H9 (cell line): ENCODE data around the gene FAM20A. TPM values are rescaled to one million over a fixed set of nuclear protein-coding genes. Genes with fewer than 3 reads are reported as not detected.
A peak's percentile ranks its signal among the peaks of the same experiment; 100 is the strongest.

Source experiments
- DNase-seq: peaks from one replicate; pipeline ENCODE4 v3.0.0-alpha.2; 2017
- H2AFZ ChIP-seq: one replicate; pipeline ENCODE4 v1.6.1; 2013; ENCODE audit warnings: mild to moderate bottlenecking, low read length, control low read depth, moderate library complexity
- H2AK5ac ChIP-seq: 2 replicates; pipeline ENCODE4 v1.6.1; 2013; ENCODE audit warnings: low read length, control low read depth, mixed read lengths; ENCODE audit not compliant: insufficient read length
- H2BK120ac ChIP-seq: one replicate; pipeline ENCODE4 v1.6.1; 2013; ENCODE audit warnings: low read depth, mild to moderate bottlenecking, low read length, control low read depth, inconsistent platforms; ENCODE audit not compliant: poor library complexity, severe bottlenecking
- H2BK12ac ChIP-seq: 2 replicates; pipeline ENCODE4 v1.6.1; 2013; ENCODE audit warnings: low read length, control low read depth, mixed read lengths, low read depth; ENCODE audit not compliant: insufficient read length
- H2BK15ac ChIP-seq: 2 replicates; pipeline ENCODE4 v1.6.1; 2013; ENCODE audit warnings: low read depth, low read length, control low read depth
- H2BK20ac ChIP-seq: one replicate; pipeline ENCODE4 v1.6.1; 2013; ENCODE audit warnings: low read depth, mild to moderate bottlenecking, low read length, control low read depth, inconsistent platforms; ENCODE audit not compliant: poor library complexity, severe bottlenecking
- H2BK5ac ChIP-seq: 2 replicates; pipeline ENCODE4 v1.6.1; 2013; ENCODE audit warnings: low read length, control low read depth, mixed read lengths; ENCODE audit not compliant: insufficient read length
- H3K14ac ChIP-seq: 2 replicates; pipeline ENCODE4 v1.6.1; 2013; ENCODE audit warnings: low read length, control low read depth; ENCODE audit not compliant: insufficient read depth
- H3K18ac ChIP-seq: 2 replicates; pipeline ENCODE4 v1.6.1; 2013; ENCODE audit warnings: low read depth, mild to moderate bottlenecking, mixed read lengths, low read length, control low read depth; ENCODE audit not compliant: insufficient read length
- H3K23ac ChIP-seq: 2 replicates; pipeline ENCODE4 v1.6.1; 2013; ENCODE audit warnings: low read length, control low read depth, mixed read lengths, low read depth; ENCODE audit not compliant: insufficient read length
- H3K23me2 ChIP-seq: 2 replicates; pipeline ENCODE4 v1.6.1; 2013; ENCODE audit warnings: low read depth, mild to moderate bottlenecking, mixed read lengths, low read length, control low read depth; ENCODE audit not compliant: insufficient read length, poor library complexity, severe bottlenecking
- H3K27ac ChIP-seq: 2 replicates; pipeline ENCODE4 v1.5.1; 2013; ENCODE audit warnings: low read length, control low read depth, mixed read lengths, low read depth; ENCODE audit not compliant: insufficient read length
- H3K27me3 ChIP-seq: 2 replicates; pipeline ENCODE4 v1.6.1; 2013; ENCODE audit warnings: low read length, control low read depth, inconsistent platforms; ENCODE audit not compliant: insufficient read depth
- H3K4ac ChIP-seq: 2 replicates; pipeline ENCODE4 v1.6.1; 2013; ENCODE audit warnings: low read depth, mild to moderate bottlenecking, control low read depth, inconsistent platforms, low read length, moderate library complexity
- H3K4me1 ChIP-seq: 2 replicates; pipeline ENCODE4 v1.6.1; 2013; ENCODE audit warnings: low read length, control low read depth, inconsistent platforms; ENCODE audit not compliant: insufficient read depth
- H3K4me2 ChIP-seq: 2 replicates; pipeline ENCODE4 v1.6.1; 2013; ENCODE audit warnings: low read length, control low read depth, mixed read lengths; ENCODE audit not compliant: insufficient read length, insufficient read depth
- H3K56ac ChIP-seq: 2 replicates; pipeline ENCODE4 v1.6.1; 2013; ENCODE audit warnings: low read depth, mild to moderate bottlenecking, mixed read lengths, low read length, control low read depth; ENCODE audit not compliant: insufficient read length
- H3K79me1 ChIP-seq: 2 replicates; pipeline ENCODE4 v1.6.1; 2013; ENCODE audit warnings: low read depth, mild to moderate bottlenecking, moderate library complexity, low read length, control low read depth, inconsistent platforms; ENCODE audit not compliant: insufficient read depth, poor library complexity, severe bottlenecking
- H3K79me2 ChIP-seq: 2 replicates; pipeline ENCODE4 v1.6.1; 2013; ENCODE audit warnings: low read length, control low read depth, inconsistent platforms; ENCODE audit not compliant: insufficient read depth
- H3K9ac ChIP-seq: 2 replicates; pipeline ENCODE4 v1.6.1; 2013; ENCODE audit warnings: low read length, control low read depth, mixed read lengths; ENCODE audit not compliant: insufficient read length; ENCODE audit errors: extremely low read depth
- H3K9me3 ChIP-seq: one replicate; pipeline ENCODE4 v1.6.1; 2013; ENCODE audit warnings: low read depth, low read length, inconsistent platforms; ENCODE audit not compliant: control insufficient read depth
- H3T11ph ChIP-seq: one replicate; pipeline ENCODE4 v1.6.1; 2013; ENCODE audit warnings: mild to moderate bottlenecking, low read length, control low read depth, inconsistent platforms
- H4K20me1 ChIP-seq: one replicate; pipeline ENCODE4 v1.6.1; 2013; ENCODE audit not compliant: control insufficient read depth, insufficient read length, insufficient read depth
- H4K5ac ChIP-seq: 2 replicates; pipeline ENCODE4 v1.6.1; 2013; ENCODE audit warnings: low read depth, mild to moderate bottlenecking, mixed read lengths, low read length, control low read depth; ENCODE audit not compliant: insufficient read length
- H4K8ac ChIP-seq: replicated peaks from 2 replicates; pipeline ENCODE4 v1.6.1; 2013; ENCODE audit warnings: low read length, control low read depth, mixed read lengths, low read depth; ENCODE audit not compliant: insufficient read length
- H4K91ac ChIP-seq: 2 replicates; pipeline ENCODE4 v1.6.1; 2013; ENCODE audit warnings: low read depth, mild to moderate bottlenecking, moderate library complexity, mixed read lengths, low read length, control low read depth; ENCODE audit not compliant: insufficient read length
- H3K27ac Mint-ChIP-seq, 3 experiments: 2 replicates in 2 of 3; 3 replicates in 1 of 3; pipeline ENCODE4 v1.8.0; 2020 to 2021; ENCODE audit warnings: mixed read lengths in 3 of 3, mild to moderate bottlenecking in 1 of 3, moderate library complexity in 1 of 3
- H3K27me3 Mint-ChIP-seq: 2 replicates; pipeline ENCODE4 v1.8.0; 2021; ENCODE audit warnings: low read depth, mild to moderate bottlenecking, moderate library complexity, mixed read lengths
- H3K36me3 Mint-ChIP-seq, 3 experiments: 2 replicates in 2 of 3; 3 replicates in 1 of 3; pipeline ENCODE4 v1.8.0; 2020 to 2021; ENCODE audit warnings: low read depth in 3 of 3, mixed read lengths in 3 of 3; ENCODE audit not compliant: insufficient read depth in 1 of 3
- H3K4me1 Mint-ChIP-seq, 2 experiments: 2 replicates each; pipeline ENCODE4 v1.8.0; 2020; ENCODE audit warnings: mixed read lengths in 2 of 2
- H3K4me3 Mint-ChIP-seq, 2 experiments: 2 replicates in 1 of 2; 3 replicates in 1 of 2; pipeline ENCODE4 v1.8.0; 2020 to 2021; ENCODE audit warnings: mild to moderate bottlenecking in 2 of 2, mixed read lengths in 2 of 2, moderate library complexity in 1 of 2
- H3K9me3 Mint-ChIP-seq, 2 experiments: 2 replicates in 1 of 2; 3 replicates in 1 of 2; pipeline ENCODE4 v1.8.0; 2020; ENCODE audit warnings: mild to moderate bottlenecking in 2 of 2, mixed read lengths in 2 of 2, moderate library complexity in 1 of 2
- CTCF ChIP-seq: fragments of 200-600 bp; sonication (generic); conservative IDR thresholded peaks from 3 replicates; pipeline ENCODE4 v1.8.0; 2021; ENCODE audit warnings: antibody characterized with exemption, mild to moderate bottlenecking
- WGBS: extraction: QIAGEN DNeasy Blood & Tissue Kit; methylation state at CpG from one replicate; pipeline ENCODE4 v1.1.7; 2013; ENCODE audit warnings: missing lambda C conversion rate, low lambda C conversion rate, mixed read lengths; ENCODE audit not compliant: insufficient read length; ENCODE audit errors: extremely low coverage; 5-methylcytosine and 5-hydroxymethylcytosine counted together
- total RNA-seq: library from RNA; stranded (reverse); gene quantifications from 2 replicates; pipeline ENCODE4 v1.2.1, GENCODE V29; 2021

FAM20A gene
- total RNA-seq, 1 experiment from 2014 or later, result 34.4 TPM

- H3K9ac ChIP-seq, result peak within 1 kb of the TSS; percentile 87
- H3K4me3 Mint-ChIP-seq, result peak within 1 kb of the TSS; percentile 97 to 98
- peak within 1 kb of the TSS; percentile 96 for H3K14ac ChIP-seq
- no peak within 1 kb of the TSS for H2BK20ac ChIP-seq
- peaks cover 6 to 7% of the 10 kb centered on the region in 2 experiments for H3K9me3 Mint-ChIP-seq
- peak within 1 kb of the TSS; percentile 60 for H3K4me2 ChIP-seq
- H3K79me2 ChIP-seq, result peaks cover 16% of the 10 kb centered on the region; the same call in 1 of the 2 replicates
- peak within 1 kb of the TSS; percentile 57 for H3K27ac ChIP-seq
- peak; percentile 98 for DNase-seq
- no peaks in the 10 kb centered on the region for H4K20me1 ChIP-seq
- H3T11ph ChIP-seq, result peak within 1 kb of the TSS; percentile 20
- no peak within 1 kb of the TSS for H3K23ac ChIP-seq
- H2BK5ac ChIP-seq, result no peak within 1 kb of the TSS
- peaks cover 35 to 44% of the 10 kb centered on the region in 2 experiments for H3K4me1 Mint-ChIP-seq
- peaks cover 21 to 30% (median 29%) of the 10 kb centered on the region in 3 experiments for H3K36me3 Mint-ChIP-seq
- H3K27me3 Mint-ChIP-seq, result no peaks in the 10 kb centered on the region
- H3K27ac Mint-ChIP-seq, result peak within 1 kb of the TSS; percentile 95 to 100 (median 98)
- no peak within 1 kb of the TSS for H2AK5ac ChIP-seq
- H4K91ac ChIP-seq, result no peak within 1 kb of the TSS
- TF ChIP-seq CTCF, result no peak
- no peak within 1 kb of the TSS; the same call in 1 of the 2 replicates for H3K4ac ChIP-seq
- peaks cover 3% of the 10 kb centered on the region for H3K9me3 ChIP-seq
- H3K56ac ChIP-seq, result peak within 1 kb of the TSS; percentile 45
- H3K79me1 ChIP-seq, result peaks cover 5% of the 10 kb centered on the region
- no peaks in the 10 kb centered on the region for H3K27me3 ChIP-seq
- H2BK120ac ChIP-seq, result peak within 1 kb of the TSS; percentile 3
- H2BK15ac ChIP-seq, result no peak within 1 kb of the TSS
- no peaks in the 10 kb centered on the region; the same call in 1 of the 2 replicates for H3K4me1 ChIP-seq
- no peak within 1 kb of the TSS for H4K8ac ChIP-seq
- H2AFZ ChIP-seq, result peak within 1 kb of the TSS; percentile 60
- peaks cover 9% of the 10 kb centered on the region for H3K23me2 ChIP-seq
- peak within 1 kb of the TSS; percentile 30 for H2BK12ac ChIP-seq
- no CpG with 5 or more reads among the region's 81 CpGs for WGBS
- peak within 1 kb of the TSS; percentile 83 for H3K18ac ChIP-seq
- peak within 1 kb of the TSS; percentile 68 for H4K5ac ChIP-seq
These were observed 88.8 kb downstream of the FAM20A start, which contains the start of gene PRKAR1A for GRCh38 chr17:68512247-68512959. PRKAR1A (plus strand) TSS chr17:68512430; CDS start chr17:68515400, 2,970 bp downstream.
